ENCODE data around the gene CAMK1D. TPM values are rescaled to one million over a fixed set of nuclear protein-coding genes. Genes with fewer than 3 reads are reported as not detected.

Gene CAMK1D
- total and polyA plus RNA-seq, 8 donors = 1.4 to 26.9 (median 3.9) TPM

DNA sequence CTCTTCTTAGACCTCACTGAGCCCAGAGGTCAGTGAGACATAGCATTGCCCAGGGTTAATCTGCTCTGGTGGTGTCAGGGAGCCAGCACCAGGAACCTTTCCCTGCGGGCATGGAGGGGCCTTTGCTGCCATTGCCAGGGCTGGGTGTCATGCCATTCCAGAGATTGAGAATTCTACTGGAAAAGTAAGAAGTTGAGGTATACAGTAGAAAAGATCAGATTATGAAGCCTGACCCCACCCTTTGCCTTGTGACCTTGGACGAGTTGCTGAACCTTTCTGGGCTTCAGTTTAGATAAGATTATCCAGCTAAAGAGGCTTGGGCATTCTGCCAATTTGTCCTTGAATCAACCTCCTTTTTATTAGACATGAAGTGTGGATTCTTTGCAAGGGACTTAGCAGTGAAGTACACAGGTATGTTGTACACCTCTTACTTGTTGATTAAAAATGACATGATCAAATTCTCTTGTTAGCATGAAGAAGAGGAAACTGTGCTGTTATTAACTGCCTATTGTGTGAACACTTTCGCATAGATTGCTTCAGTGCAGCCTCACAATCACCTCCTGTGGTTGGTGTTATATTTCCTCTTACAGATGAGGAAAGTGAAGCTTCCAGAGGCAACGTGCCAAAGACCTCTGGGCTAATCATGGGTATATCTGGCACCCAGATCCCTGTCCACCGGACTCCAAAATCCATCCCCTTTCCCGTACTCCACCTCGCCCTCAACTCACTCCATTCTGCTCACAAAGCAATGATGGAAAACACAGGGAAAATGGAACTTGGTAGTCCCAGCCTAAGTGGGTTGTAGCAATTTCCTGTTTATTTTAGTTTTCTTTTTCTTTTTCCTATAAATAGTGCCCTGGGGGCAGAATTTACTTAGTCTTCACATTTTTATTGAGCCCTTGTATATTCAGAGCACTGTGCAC lies 151.3 kb downstream of the CAMK1D start:
- Histone ChIP-seq H3K9me3 (no peaks in the 10 kb centered on the region), H3K27me3 (no peaks in the 10 kb centered on the region), H3K4me3 (no peak overlapping the region), H3K36me3 (no peaks in the 10 kb centered on the region), H3K4me1 (peaks cover 23 to 31% (median 29%) of the 10 kb centered on the region in 4 donors), H3K27ac (no peak overlapping the region)
- DNase-seq = peak; percentile 23 to 66
- intact Hi-C loops (cut with DNase I; ENCODE audit: low total_unique reads) = no loop called here
- TF ChIP-seq POLR2AphosphoS5 (IDR thresholded peaks at IDR 0.05) (no peak), EP300 (IDR thresholded peaks at IDR 0.05) (no peak), CTCF (IDR thresholded peaks at IDR 0.05) (no peak), POLR2A (IDR thresholded peaks at IDR 0.05) (no peak)
- 31 to 40% (median 38%) methylated on average over 7 of the region's 7 CpGs for WGBS, 5 donors

- WGBS, 5 donors = 27 to 62% (median 40%) methylated on average over 12 of the region's 12 CpGs
- no peaks in the 10 kb centered on the region for H3K27me3 ChIP-seq
- H3K9me3 ChIP-seq = no peaks in the 10 kb centered on the region
- TF ChIP-seq EP300 (IDR thresholded peaks at IDR 0.05) (no peak), POLR2AphosphoS5 (IDR thresholded peaks at IDR 0.05) (no peak), CTCF (IDR thresholded peaks at IDR 0.05) (no peak), POLR2A (IDR thresholded peaks at IDR 0.05) (no peak)
- H3K27ac ChIP-seq = no peak overlapping the region
- H3K4me1 ChIP-seq = peaks cover 23 to 31% (median 29%) of the 10 kb centered on the region in 4 donors
- intact Hi-C loops (cut with DNase I; ENCODE audit: low total_unique reads) = no loop called here
- peak; percentile 9 to 60 for DNase-seq
- no peak overlapping the region for H3K4me3 ChIP-seq
- H3K36me3 ChIP-seq = no peaks in the 10 kb centered on the region
These were observed 152.0 kb downstream of the CAMK1D start for GRCh38 chr10:12501324-12501723.

- H3K27ac ChIP-seq = no peak overlapping the region
- intact Hi-C loops (cut with DNase I; ENCODE audit: low total_unique reads) = no loop called here
- WGBS, 5 donors = 72 to 85% (median 75%) methylated on average over 11 to 16 of the region's 16 CpGs
- H3K27me3 ChIP-seq = no peaks in the 10 kb centered on the region
- TF ChIP-seq POLR2A (IDR thresholded peaks at IDR 0.05) (no peak), EP300 (IDR thresholded peaks at IDR 0.05) (no peak), POLR2AphosphoS5 (IDR thresholded peaks at IDR 0.05) (no peak), CTCF (IDR thresholded peaks at IDR 0.05) (no peak)
- no peak overlapping the region for H3K4me3 ChIP-seq
- peak in 1 of 2 donors; percentile 17 for DNase-seq
- H3K36me3 ChIP-seq = no peaks in the 10 kb centered on the region
- H3K9me3 ChIP-seq = no peaks in the 10 kb centered on the region
- peaks cover 23 to 31% (median 29%) of the 10 kb centered on the region in 4 donors for H3K4me1 ChIP-seq
These were observed 152.6 kb downstream of the CAMK1D start for GRCh38 chr10:12501841-12502525.

- TF ChIP-seq EP300 (IDR thresholded peaks at IDR 0.05) (no peak), POLR2A (IDR thresholded peaks at IDR 0.05) (no peak), POLR2AphosphoS5 (IDR thresholded peaks at IDR 0.05) (no peak), CTCF (IDR thresholded peaks at IDR 0.05) (no peak)
- Histone ChIP-seq H3K36me3 (no peaks in the 10 kb centered on the region), H3K27me3 (no peaks in the 10 kb centered on the region), H3K27ac (no peak overlapping the region), H3K4me3 (no peak overlapping the region), H3K4me1 (peaks cover 23 to 31% (median 29%) of the 10 kb centered on the region in 4 donors), H3K9me3 (no peaks in the 10 kb centered on the region)
- no peak for DNase-seq
- intact Hi-C loops (cut with DNase I; ENCODE audit: low total_unique reads) = no loop called here
- 92 to 96% (median 95%) methylated on average over 17 to 19 of the region's 19 CpGs for WGBS, 5 donors
These were observed 153.4 kb downstream of the CAMK1D start for GRCh38 chr10:12502526-12503274.

All from stomach (tissue), 9 donors.